Head of caudate nucleus (tissue), 42 donors: ENCODE data around the gene PTPRB.
A peak's percentile ranks its signal among the peaks of the same experiment; 100 is the strongest.

Source experiments
- DNase-seq, 42 donors: peaks; one replicate each; pipeline versions ENCODE4 v3.0.0 to v3.0.0-alpha.2; 2020 to 2021; ENCODE audit warnings: mixed read lengths in 7 of 42
- intact Hi-C: fragments of 100-400 bp; cut with DNase I; formaldehyde crosslinking; loops from one replicate; pipeline ENCODE4 v1.15.0; 2022

The PTPRB gene

GRCh38 chr12:70637303-70638085 is at the start of gene PTPRB:
Gene PTPRB, minus strand, starts transcription at chr12:70637429. Its CDS starts 34 bp downstream, at chr12:70637395.
- DNase-seq: no peak
- intact Hi-C loops: no loop called here

- intact Hi-C loops: no loop called here
- no peak for DNase-seq
Measured at GRCh38 chr12:70686907-70687306, 49.7 kb upstream of the PTPRB start.

- intact Hi-C loops: no loop called here
- no peak for DNase-seq
Measured at GRCh38 chr12:70686299-70686698, 49.1 kb upstream of the PTPRB start.

GRCh38 chr12:70683976-70684375 is 46.7 kb upstream of the PTPRB start:
- DNase-seq: no peak

GRCh38 chr12:70671698-70672097 is 34.5 kb upstream of the PTPRB start:
- DNase-seq: no peak
- intact Hi-C loops: no loop called here

More at GRCh38 chr12:70683976-70684375, 46.7 kb upstream of the PTPRB start:
- intact Hi-C loops: no loop called here

- intact Hi-C loops: no loop called here
- DNase-seq: no peak
Measured at GRCh38 chr12:70670948-70671347, 33.7 kb upstream of the PTPRB start.

GRCh38 chr12:70667253-70667652 is 30.0 kb upstream of the PTPRB start:
- no peak for DNase-seq
- intact Hi-C loops: no loop called here

- DNase-seq: no peak
- intact Hi-C loops: no loop called here
Measured at GRCh38 chr12:70666364-70666763, 29.1 kb upstream of the PTPRB start.

- peak in 40 of 42 donors; percentile 5 to 70 (median 36) for DNase-seq
- intact Hi-C loops: no loop called here
Measured at GRCh38 chr12:70664465-70664881, 27.2 kb upstream of the PTPRB start.

- DNase-seq: no peak
- intact Hi-C loops: no loop called here
Measured at GRCh38 chr12:70663838-70664237, 26.6 kb upstream of the PTPRB start.

- DNase-seq: peak in 23 of 42 donors; percentile 15 to 76 (median 37)
- intact Hi-C loops: no loop called here
Measured at GRCh38 chr12:70661466-70662161, 24.4 kb upstream of the PTPRB start.

GRCh38 chr12:70660620-70661219 is 23.5 kb upstream of the PTPRB start:
- intact Hi-C loops: no loop called here

GRCh38 chr12:70660002-70660604 is 22.9 kb upstream of the PTPRB start:
- intact Hi-C loops: no loop called here
- DNase-seq: no peak

More at GRCh38 chr12:70660620-70661219, 23.5 kb upstream of the PTPRB start:
- no peak for DNase-seq

- intact Hi-C loops: no loop called here
- no peak for DNase-seq
Measured at GRCh38 chr12:70659077-70659606, 21.9 kb upstream of the PTPRB start.

GRCh38 chr12:70657616-70658286 is 20.5 kb upstream of the PTPRB start:
- intact Hi-C loops: no loop called here
- DNase-seq: no peak

- DNase-seq: no peak
- intact Hi-C loops: no loop called here
Measured at GRCh38 chr12:70652451-70652850, 15.2 kb upstream of the PTPRB start.

- no peak for DNase-seq
- intact Hi-C loops: no loop called here
Measured at GRCh38 chr12:70648831-70649230, 11.6 kb upstream of the PTPRB start.

- intact Hi-C loops: no loop called here
- DNase-seq: no peak
Measured at GRCh38 chr12:70648191-70648590, 11.0 kb upstream of the PTPRB start.

GRCh38 chr12:70646850-70647249 is 9.6 kb upstream of the PTPRB start:
- intact Hi-C loops: no loop called here
- DNase-seq: no peak
